ENCODE results near the gene ABCA5. TPM values are rescaled to one million over a fixed set of nuclear protein-coding genes. Genes with fewer than 3 reads are reported as not detected.

The ABCA5 gene
- total and polyA plus RNA-seq, 9 of the 15 experiments (the other 6 are each of a cell fraction or from before 2014, with no cell fraction given) = 0.74 to 2.3 (median 1.4) TPM

GRCh38 chr17:69363488-69364210 lies 36.7 kb upstream of the ABCA5 start:
- FAIRE-seq = no peak
- H3K9ac ChIP-seq (ENCODE audit: insufficient read depth in 1 of 2, low read depth in 2 of 2, low read length in 2 of 2) = no peak overlapping the region
- H3K36me3 ChIP-seq (ENCODE audit: control insufficient read depth, insufficient read depth, low read length) = no peaks in the 10 kb centered on the region
- BruUV-seq (replicated peaks) = no TSS peak
- CTCF ChIA-PET (ENCODE audit: low intra/inter-chr PET ratio) = no interaction called here
- H3K27me3 ChIP-seq (ENCODE audit: control insufficient read depth in 2 of 2, insufficient read depth in 2 of 2, low read length in 2 of 2) = no peaks in the 10 kb centered on the region
- no peak overlapping the region for H3K27ac ChIP-seq (ENCODE audit: extremely low read depth, low read depth, low read length)
- H3K9me3 ChIP-seq (replicated peaks; ENCODE audit: control insufficient read depth, insufficient read depth, low read depth, low read length) = no peaks in the 10 kb centered on the region
- no peaks in the 10 kb centered on the region for H3K79me2 ChIP-seq (ENCODE audit: control insufficient read depth, insufficient read depth, low read length)
- no peak for DNase-seq (ENCODE audit: extremely low read depth in 1 of 4, low spot score in 3 of 4)
- no peak overlapping the region for H2AFZ ChIP-seq (ENCODE audit: low read depth, low read length)
- H3K9me1 ChIP-seq (ENCODE audit: control insufficient read depth, insufficient read depth, low read length) = no peaks in the 10 kb centered on the region
- 0% methylated on average over 2 of the region's 2 CpGs for WGBS (ENCODE audit: insufficient coverage, low coverage, missing lambda C conversion rate)
- no peaks in the 10 kb centered on the region for H3K4me1 ChIP-seq (replicated peaks in 1 of 2; ENCODE audit: control insufficient read depth in 2 of 2, insufficient read depth in 2 of 2, low read length in 2 of 2)
- intact Hi-C loops (cut with micrococcal nuclease) = no loop called here
- no peaks in the 10 kb centered on the region for H4K20me1 ChIP-seq (replicated peaks; ENCODE audit: control insufficient read depth, insufficient read depth, low read length)
- POLR2A ChIA-PET = no interaction called here
- no peak for ATAC-seq
- H3K4me3 ChIP-seq = no peak overlapping the region
- in situ Hi-C loops (cut with MboI) = no loop called here
- H3K4me2 ChIP-seq (ENCODE audit: insufficient read depth, low read length) = no peak overlapping the region
- no peak for TF ChIP-seq ZNF212 (CRISPR knock-in tag; IDR thresholded peaks at IDR 0.05)
- TF ChIP-seq ZNF589 (CRISPR knock-in tag; IDR thresholded peaks at IDR 0.05; ENCODE audit: low read depth) = no peak
- TF ChIP-seq KDM4B (IDR thresholded peaks at IDR 0.05; ENCODE audit: borderline replicate concordance in 2 of 2, low read depth in 1 of 2) = no peak
- no peak for TF ChIP-seq SMARCB1 (IDR thresholded peaks at IDR 0.05; ENCODE audit: insufficient read length, low read depth)
- no peak for TF ChIP-seq BCOR (IDR thresholded peaks at IDR 0.05)
- TF ChIP-seq XRCC5 (IDR thresholded peaks at IDR 0.05; ENCODE audit: low read depth, low read length) = no peak
- TF ChIP-seq NCOA1 (IDR thresholded peaks at IDR 0.05; ENCODE audit: low read depth) = no peak
- no peak for TF ChIP-seq MGA (IDR thresholded peaks at IDR 0.05)
- no peak for TF ChIP-seq LARP7 (IDR thresholded peaks at IDR 0.05)
- TF ChIP-seq MXI1 (IDR thresholded peaks at IDR 0.05; ENCODE audit: low read depth, low read length) = no peak
